SK-N-SH treated with all-trans-retinoic acid at 6 μM for 48 hours (cell line): ENCODE data around the gene CTU1.

ENCODE experiments used
- ATAC-seq: fragments of 200-7000 bp; cut with Tn5 transposase; 3 replicates; pipeline ENCODE4 v1.9.1; 2020; ENCODE audit warnings: mild to moderate bottlenecking, moderate library complexity
- ARNTL ChIP-seq: fragments of 450-650 bp; formaldehyde crosslinking; IDR thresholded peaks from 2 replicates; pipeline ENCODE4 v1.5.0; 2020; ENCODE audit warnings: low read depth, mild to moderate bottlenecking, moderate library complexity, borderline replicate concordance
- BACH2 ChIP-seq: fragments of 250-450 bp; sonication (Bioruptor Pico); IDR thresholded peaks from 2 replicates; pipeline ENCODE4 v1.9.0; 2021; ENCODE audit warnings: mild to moderate bottlenecking, borderline replicate concordance
- CREB5 ChIP-seq: fragments of 250-450 bp; sonication (Bioruptor Pico); IDR thresholded peaks from 2 replicates; pipeline ENCODE4 v1.5.1; 2020; ENCODE audit warnings: low read depth, mild to moderate bottlenecking, moderate library complexity
- CSDC2 ChIP-seq: fragments of 250-450 bp; sonication (Bioruptor Pico); IDR thresholded peaks from 2 replicates; pipeline ENCODE4 v1.5.0; 2020; ENCODE audit warnings: mild to moderate bottlenecking, moderate library complexity
- CSRNP3 ChIP-seq: fragments of 250-450 bp; sonication (Bioruptor Pico); IDR thresholded peaks from 2 replicates; pipeline ENCODE4 v1.5.1; 2021; ENCODE audit warnings: mild to moderate bottlenecking, moderate library complexity
- ESRRG ChIP-seq: fragments of 250-450 bp; sonication (Bioruptor Pico); IDR thresholded peaks from 2 replicates; pipeline ENCODE4 v1.6.1; 2021; ENCODE audit warnings: mild to moderate bottlenecking
- GLIS3 ChIP-seq: fragments of 250-450 bp; sonication (Bioruptor Pico); IDR thresholded peaks from 2 replicates; pipeline ENCODE4 v1.5.0; 2020; ENCODE audit warnings: mild to moderate bottlenecking, moderate library complexity
- ISL1 ChIP-seq: fragments of 250-450 bp; sonication (Bioruptor Pico); IDR thresholded peaks from 2 replicates; pipeline ENCODE4 v2.1.2; 2022; ENCODE audit warnings: mild to moderate bottlenecking, moderate library complexity
- OSR1 ChIP-seq: fragments of 250-450 bp; sonication (Bioruptor Pico); IDR thresholded peaks from 2 replicates; pipeline ENCODE4 v1.8.0; 2022; ENCODE audit warnings: moderate library complexity, mild to moderate bottlenecking, inconsistent platforms
- PATZ1 ChIP-seq: fragments of 250-450 bp; sonication (Bioruptor Pico); IDR thresholded peaks from 2 replicates; pipeline ENCODE4 v1.8.0; 2020; ENCODE audit warnings: mild to moderate bottlenecking, moderate library complexity, borderline replicate concordance
- POU6F1 ChIP-seq: fragments of 250-450 bp; sonication (Bioruptor Pico); IDR thresholded peaks from 2 replicates; pipeline ENCODE4 v1.8.0; 2021; ENCODE audit warnings: low read depth, mild to moderate bottlenecking, moderate library complexity, borderline replicate concordance
- PPARA ChIP-seq: fragments of 250-450 bp; sonication (Bioruptor Pico); IDR thresholded peaks from 2 replicates; pipeline ENCODE4 v1.5.0; 2020; ENCODE audit warnings: mild to moderate bottlenecking, borderline replicate concordance
- RARB ChIP-seq: fragments of 250-450 bp; sonication (Bioruptor Pico); IDR thresholded peaks from 2 replicates; pipeline ENCODE4 v1.8.0; 2021; ENCODE audit warnings: mild to moderate bottlenecking, moderate library complexity
- SNAI2 ChIP-seq: fragments of 250-450 bp; sonication (Bioruptor Pico); IDR thresholded peaks from 2 replicates; pipeline ENCODE4 v1.5.0; 2020; ENCODE audit warnings: mild to moderate bottlenecking, moderate library complexity
- TCF4 ChIP-seq: fragments of 250-450 bp; sonication (Bioruptor Pico); IDR thresholded peaks from 2 replicates; pipeline ENCODE4 v1.8.0; 2021; ENCODE audit warnings: mild to moderate bottlenecking, moderate library complexity, borderline replicate concordance
- TOX ChIP-seq: fragments of 250-450 bp; sonication (Bioruptor Pico); IDR thresholded peaks from 2 replicates; pipeline ENCODE4 v1.8.0; 2021; ENCODE audit warnings: mild to moderate bottlenecking, moderate library complexity, borderline replicate concordance
- TSHZ2 ChIP-seq: fragments of 250-450 bp; sonication (Bioruptor Pico); IDR thresholded peaks from 2 replicates; pipeline ENCODE4 v1.5.0; 2020; ENCODE audit warnings: mild to moderate bottlenecking, moderate library complexity
- ZC3H10 ChIP-seq: fragments of 250-450 bp; sonication (Bioruptor Pico); IDR thresholded peaks from 2 replicates; pipeline ENCODE4 v1.5.1; 2021; ENCODE audit warnings: mild to moderate bottlenecking, moderate library complexity
- ZFP3 ChIP-seq: fragments of 250-450 bp; sonication (Bioruptor Pico); IDR thresholded peaks from 2 replicates; pipeline ENCODE4 v1.5.0; 2020; ENCODE audit warnings: mild to moderate bottlenecking, moderate library complexity
- ZNF565 ChIP-seq: fragments of 450-650 bp; formaldehyde crosslinking; conservative IDR thresholded peaks from 2 replicates; pipeline ENCODE4 v1.5.0; 2020; ENCODE audit warnings: low read depth, mild to moderate bottlenecking, moderate library complexity
- ZNF70 ChIP-seq: fragments of 450-650 bp; formaldehyde crosslinking; IDR thresholded peaks from 2 replicates; pipeline ENCODE4 v1.5.0; 2020; ENCODE audit warnings: mild to moderate bottlenecking, moderate library complexity
- ZNF8 ChIP-seq: fragments of 450-650 bp; formaldehyde crosslinking; IDR thresholded peaks from 2 replicates; pipeline ENCODE4 v1.5.0; 2020; ENCODE audit warnings: mild to moderate bottlenecking, moderate library complexity

Gene CTU1

GRCh38 chr19:51076631-51077213 is 31.5 kb downstream of the CTU1 start:
- TF ChIP-seq TSHZ2 (CRISPR knock-in tag) (no peak), POU6F1 (CRISPR knock-in tag) (no peak), ZC3H10 (no peak), OSR1 (CRISPR knock-in tag) (no peak), ARNTL (CRISPR knock-in tag) (no peak), ZNF70 (CRISPR knock-in tag) (no peak), PATZ1 (CRISPR knock-in tag) (no peak), RARB (CRISPR knock-in tag) (no peak), BACH2 (CRISPR knock-in tag) (no peak), CSRNP3 (CRISPR knock-in tag) (no peak), PPARA (CRISPR knock-in tag) (no peak), GLIS3 (CRISPR knock-in tag) (no peak), ZFP3 (CRISPR knock-in tag) (no peak), TCF4 (CRISPR knock-in tag) (no peak), ZNF8 (CRISPR knock-in tag) (no peak), CSDC2 (CRISPR knock-in tag) (no peak), ESRRG (no peak), CREB5 (CRISPR knock-in tag) (no peak)

GRCh38 chr19:51075998-51076397 is 32.2 kb downstream of the CTU1 start:
- no peak for TF ChIP-seq ZC3H10
- TF ChIP-seq CREB5 (CRISPR knock-in tag): no peak
- TF ChIP-seq TOX (CRISPR knock-in tag): no peak
- TF ChIP-seq CSDC2 (CRISPR knock-in tag): no peak
- no peak for TF ChIP-seq GLIS3 (CRISPR knock-in tag)
- no peak for TF ChIP-seq ISL1
- TF ChIP-seq PPARA (CRISPR knock-in tag): no peak
- TF ChIP-seq TCF4 (CRISPR knock-in tag): no peak
- TF ChIP-seq ZFP3 (CRISPR knock-in tag): no peak
- no peak for TF ChIP-seq POU6F1 (CRISPR knock-in tag)
- TF ChIP-seq BACH2 (CRISPR knock-in tag): no peak
- no peak for TF ChIP-seq SNAI2
- no peak for TF ChIP-seq ZNF565
- no peak for TF ChIP-seq ESRRG
- no peak for TF ChIP-seq RARB (CRISPR knock-in tag)
- ATAC-seq: no peak

More at GRCh38 chr19:51076631-51077213, 31.5 kb downstream of the CTU1 start:
- ATAC-seq: no peak
